22Rv1 (cell line): ENCODE measurements around the gene IZUMO4.

ENCODE experiments used
- H3K27ac ChIP-seq: fragments of 450-650 bp; 2 replicates; pipeline ENCODE4 v1.5.1; 2017
- ZFX ChIP-seq: fragments of 450-650 bp; IDR thresholded peaks from 2 replicates; pipeline ENCODE4 v1.6.1; 2017; ENCODE audit warnings: antibody characterized with exemption, borderline replicate concordance
- TF ChIP-seq, protein P1 (sequence below): fragments of 450-650 bp; IDR thresholded peaks from 2 replicates; pipeline ENCODE4 v1.5.1; 2017; ENCODE audit warnings: mild to moderate bottlenecking

IZUMO4 gene

DNA sequence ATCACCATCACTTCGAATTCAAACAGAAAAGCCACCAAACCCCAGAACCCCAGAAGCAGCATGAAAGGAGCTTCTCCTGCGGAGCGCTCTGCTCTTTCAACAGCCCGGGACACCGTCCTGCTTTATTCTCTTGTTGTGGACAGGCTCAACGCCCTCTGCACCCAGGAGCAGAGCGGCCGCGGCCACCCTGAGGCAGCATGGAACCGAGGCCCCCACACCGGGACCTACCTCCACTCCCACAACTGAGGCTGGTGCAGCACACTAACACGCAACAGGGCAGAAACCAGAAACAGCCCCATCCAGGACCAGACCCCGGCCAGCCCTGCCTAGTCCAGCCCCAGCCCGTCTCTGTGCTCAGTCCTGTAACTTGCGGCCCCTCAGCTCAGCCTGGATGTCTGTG is 47.5 kb downstream of the IZUMO4 start:
- TF ChIP-seq, protein P1, sequence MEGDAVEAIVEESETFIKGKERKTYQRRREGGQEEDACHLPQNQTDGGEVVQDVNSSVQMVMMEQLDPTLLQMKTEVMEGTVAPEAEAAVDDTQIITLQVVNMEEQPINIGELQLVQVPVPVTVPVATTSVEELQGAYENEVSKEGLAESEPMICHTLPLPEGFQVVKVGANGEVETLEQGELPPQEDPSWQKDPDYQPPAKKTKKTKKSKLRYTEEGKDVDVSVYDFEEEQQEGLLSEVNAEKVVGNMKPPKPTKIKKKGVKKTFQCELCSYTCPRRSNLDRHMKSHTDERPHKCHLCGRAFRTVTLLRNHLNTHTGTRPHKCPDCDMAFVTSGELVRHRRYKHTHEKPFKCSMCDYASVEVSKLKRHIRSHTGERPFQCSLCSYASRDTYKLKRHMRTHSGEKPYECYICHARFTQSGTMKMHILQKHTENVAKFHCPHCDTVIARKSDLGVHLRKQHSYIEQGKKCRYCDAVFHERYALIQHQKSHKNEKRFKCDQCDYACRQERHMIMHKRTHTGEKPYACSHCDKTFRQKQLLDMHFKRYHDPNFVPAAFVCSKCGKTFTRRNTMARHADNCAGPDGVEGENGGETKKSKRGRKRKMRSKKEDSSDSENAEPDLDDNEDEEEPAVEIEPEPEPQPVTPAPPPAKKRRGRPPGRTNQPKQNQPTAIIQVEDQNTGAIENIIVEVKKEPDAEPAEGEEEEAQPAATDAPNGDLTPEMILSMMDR: no peak
- no peak overlapping the region for H3K27ac ChIP-seq

DNA sequence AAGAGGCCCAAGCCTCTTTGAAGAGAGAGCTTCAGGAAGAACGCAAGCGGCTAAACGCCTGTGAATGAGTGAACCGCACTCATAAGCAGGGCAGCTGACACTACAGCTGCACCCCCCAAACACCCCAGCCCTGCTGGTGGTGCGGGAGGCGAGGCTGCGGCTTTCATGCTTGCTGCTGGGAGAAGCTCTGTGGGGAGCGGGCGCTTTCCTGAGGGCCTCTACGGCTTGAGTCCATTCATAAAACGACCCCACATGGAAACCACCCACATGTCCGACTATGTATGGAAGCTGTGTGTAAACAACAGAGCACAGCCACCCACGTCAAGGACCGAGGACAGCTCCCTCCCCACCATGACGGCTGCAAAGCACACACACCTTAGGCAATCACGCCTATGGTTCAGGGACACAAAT is 49.1 kb downstream of the IZUMO4 start:
- TF ChIP-seq, protein P1: no peak
- TF ChIP-seq ZFX: no peak
- no peak overlapping the region for H3K27ac ChIP-seq

- no peak overlapping the region for H3K27ac ChIP-seq
- no peak for TF ChIP-seq ZFX
- TF ChIP-seq, protein P1: no peak
Measured at GRCh38 chr19:2148482-2149135, 51.9 kb downstream of the IZUMO4 start.
